HepG2 (cell line): ENCODE data around the gene HHATL. TPM values are rescaled to one million over a fixed set of nuclear protein-coding genes. Genes with fewer than 3 reads are reported as not detected.
"Not testable (repeated sequence)": the region's sequence is repeated elsewhere in the genome, so short reads cannot be mapped to it uniquely, and the experiment has no call there.

Experiments used
- ATAC-seq: fragments of 200-7000 bp; cut with Tn5 transposase; 3 replicates; pipeline ENCODE4 v1.9.1; 2020; ENCODE audit warnings: mild to moderate bottlenecking, moderate library complexity
- BruUV-seq: library from RNA; stranded (reverse); fragments of 400-500 nt; replicated peaks from 2 replicates; lab custom pipeline; 2021; lab: Mats Ljungman, UMichigan
- CTCF ChIA-PET: fragments of 300-600 bp; formaldehyde crosslinking; extraction: SDS; loops from one replicate; lab custom pipeline; 2021; ENCODE audit warnings: low total read pairs, inconsistent platforms, low intra/inter-chr PET ratio; lab: Yijun Ruan, JAX
- POLR2A ChIA-PET: fragments of 350-600 bp; sonication (Branson Sonifier 250); formaldehyde crosslinking; loops from one replicate; lab custom pipeline; 2020; ENCODE audit warnings: antibody characterized with exemption, inconsistent platforms; lab: Yijun Ruan, JAX
- DNase-seq: peaks from one replicate; pipeline ENCODE4 v3.0.0-alpha.2; 2015; ENCODE audit warnings: low spot score
- FAIRE-seq: peaks from 3 replicates; lab custom pipeline; 2011; peaks lifted over from hg19 to GRCh38; lab: Jason Lieb, UNC
- H2AFZ ChIP-seq: one replicate; pipeline ENCODE4 v1.6.1; 2011; ENCODE audit warnings: low read length, inconsistent platforms
- H3K27ac ChIP-seq: fragments of 300-600 bp; 3 replicates; pipeline ENCODE4 v1.8.0; 2011; ENCODE audit warnings: mixed run types, mild to moderate bottlenecking, mixed read lengths, low read length, inconsistent platforms; ENCODE audit not compliant: insufficient read depth; ENCODE audit errors: extremely low read length
- H3K27me3 ChIP-seq, 2 experiments: fragments of 200-600 bp in 1 of 2; 2 replicates in 1 of 2; 3 replicates in 1 of 2; pipeline versions ENCODE4 v1.6.0 to v1.8.0; 2011; ENCODE audit warnings: low read length in 2 of 2, mild to moderate bottlenecking in 2 of 2, moderate library complexity in 2 of 2, inconsistent platforms in 1 of 2; ENCODE audit not compliant: insufficient read depth in 2 of 2, control insufficient read depth in 1 of 2
- H3K36me3 ChIP-seq, 2 experiments: fragments of 200-600 bp in 1 of 2; replicated peaks in 1 of 2; 2 replicates in 1 of 2; 3 replicates in 1 of 2; pipeline versions ENCODE4 v1.5.1 to v1.8.0; 2011; ENCODE audit warnings: low read length in 2 of 2, inconsistent platforms in 1 of 2; ENCODE audit not compliant: insufficient read depth in 2 of 2, control insufficient read depth in 1 of 2
- H3K4me1 ChIP-seq: 2 replicates; pipeline ENCODE4 v1.5.1; 2012; ENCODE audit warnings: low read length, inconsistent platforms; ENCODE audit not compliant: insufficient read depth
- H3K4me2 ChIP-seq: 2 replicates; pipeline ENCODE4 v1.6.0; 2011; ENCODE audit warnings: low read depth, low read length, inconsistent platforms
- H3K4me3 ChIP-seq, 3 experiments: fragments of 200-600 bp in 1 of 3; sonication (generic), shearing (Covaris generic) in 1 of 3; replicated peaks in 1 of 3; 2 replicates each; pipeline ENCODE4 v1.5.1; 2011 to 2016; ENCODE audit warnings: low read length in 3 of 3, inconsistent platforms in 2 of 3, low read depth in 2 of 3, mild to moderate bottlenecking in 2 of 3, control low read depth in 1 of 3, mixed read lengths in 1 of 3; ENCODE audit not compliant: insufficient read depth in 1 of 3
- H3K79me2 ChIP-seq: one replicate; pipeline ENCODE4 v1.6.1; 2011; ENCODE audit warnings: low read length, inconsistent platforms; ENCODE audit not compliant: insufficient read depth
- H3K9ac ChIP-seq: 2 replicates; pipeline ENCODE4 v1.6.0; 2011; ENCODE audit warnings: mild to moderate bottlenecking, low read depth, low read length, inconsistent platforms; ENCODE audit not compliant: insufficient read depth
- H3K9me3 ChIP-seq: 2 replicates; pipeline ENCODE4 v1.5.1; 2012; ENCODE audit warnings: mild to moderate bottlenecking, low read length
- H4K20me1 ChIP-seq: 2 replicates; pipeline ENCODE4 v1.6.0; 2011; ENCODE audit warnings: inconsistent platforms, mild to moderate bottlenecking, low read length, moderate library complexity; ENCODE audit not compliant: insufficient read depth
- CC2D1A ChIP-seq: sonication (generic); formaldehyde crosslinking; IDR thresholded peaks from 2 replicates; pipeline ENCODE4 v1.8.1; 2023; ENCODE audit warnings: mild to moderate bottlenecking, missing genetic modification reagents
- CHCHD3 ChIP-seq: sonication (generic); formaldehyde crosslinking; IDR thresholded peaks from 2 replicates; pipeline ENCODE4 v1.8.0; 2022; ENCODE audit warnings: mild to moderate bottlenecking, missing genetic modification reagents, moderate library complexity
- DPF2 ChIP-seq: sonication (generic); formaldehyde crosslinking; IDR thresholded peaks from 2 replicates; pipeline ENCODE4 v1.4.0; 2020; ENCODE audit warnings: mild to moderate bottlenecking, low read depth, missing genetic modification reagents, borderline replicate concordance
- NFYB ChIP-seq: sonication (generic); formaldehyde crosslinking; IDR thresholded peaks from 2 replicates; pipeline ENCODE4 v1.4.0; 2020; ENCODE audit warnings: missing genetic modification reagents
- PITX1 ChIP-seq: sonication (generic); formaldehyde crosslinking; IDR thresholded peaks from 2 replicates; pipeline ENCODE4 v1.5.1; 2020; ENCODE audit warnings: mild to moderate bottlenecking, missing genetic modification reagents
- SKI ChIP-seq: fragments of 450-650 bp; IDR thresholded peaks from one replicate; pipeline ENCODE4 v1.6.1; 2018; ENCODE audit warnings: mild to moderate bottlenecking; ENCODE audit not compliant: partially characterized antibody
- SP2 ChIP-seq: sonication (generic); formaldehyde crosslinking; IDR thresholded peaks from 2 replicates; pipeline ENCODE4 v1.5.1; 2020; ENCODE audit warnings: mild to moderate bottlenecking, missing genetic modification reagents
- SPEN ChIP-seq: sonication (generic); formaldehyde crosslinking; IDR thresholded peaks from 2 replicates; pipeline ENCODE4 v1.5.1; 2020; ENCODE audit warnings: low read depth, mild to moderate bottlenecking, missing genetic modification reagents
- ZNF775 ChIP-seq: sonication (generic); formaldehyde crosslinking; IDR thresholded peaks from 2 replicates; pipeline ENCODE4 v1.4.0; 2020; ENCODE audit warnings: missing genetic modification reagents, mild to moderate bottlenecking, moderate library complexity, borderline replicate concordance
- WGBS: methylation state at CpG from one replicate; pipeline ENCODE4 v1.1.6; 2017; ENCODE audit warnings: low lambda C conversion rate; 5-methylcytosine and 5-hydroxymethylcytosine counted together
- in situ Hi-C: cut with HindIII; loops from 2 replicates; pipeline ENCODE4 v1.10.0; 2017; ENCODE audit warnings: low pct_unique_long_range_greater_than_20kb; ENCODE audit not compliant: extremely low pct_ligation_motif_present
- intact Hi-C: fragments of 100-400 bp; cut with micrococcal nuclease; formaldehyde crosslinking; loops from one replicate; pipeline ENCODE4 v1.10.0; 2022; ENCODE audit not compliant: unreplicated experiment
- polyA plus RNA-seq, 8 experiments: library from polyadenylated mRNA; depleted of rRNA in 3 of 8; stranded (reverse) in 7 of 8; unstranded in 1 of 8; fragments of >200 nt; fragmentation: Illumina TruSeq in 4 of 8; extraction: Trizol in 4 of 8; gene quantifications; 2 replicates each; pipeline versions ENCODE4 v1.2.1 to v1.2.3, GENCODE V29; 2011 to 2016; ENCODE audit warnings: low read depth in 4 of 8, missing spikeins in 1 of 8, mixed read lengths in 1 of 8; ENCODE audit not compliant: insufficient read depth in 1 of 8
- total RNA-seq, 5 experiments: library from RNA; depleted of rRNA; stranded (reverse); fragments of >200 nt; fragmentation: Illumina TruSeq; extraction: Trizol; gene quantifications; 2 replicates each; pipeline ENCODE4 v1.2.3, GENCODE V29; 2016; ENCODE audit warnings: low read depth in 1 of 5
- TF ChIP-seq, protein P1 (sequence below): sonication (generic); formaldehyde crosslinking; IDR thresholded peaks from 2 replicates; pipeline ENCODE4 v1.4.0; 2020; ENCODE audit warnings: missing genetic modification reagents
- TF ChIP-seq, protein P2 (sequence below): IDR thresholded peaks from 2 replicates; pipeline ENCODE4 v1.6.1; 2016; ENCODE audit warnings: low read depth, borderline replicate concordance
- TF ChIP-seq, protein P3 (sequence below): IDR thresholded peaks from 2 replicates; pipeline ENCODE4 v1.6.1; 2016; ENCODE audit warnings: low read depth, missing genetic modification reagents, missing compliant biosample characterization

HHATL gene
- total and polyA plus RNA-seq, 2 of the 13 experiments (the other 11 are each of a cell fraction or from before 2014, with no cell fraction given), result 0.26 TPM; not detected in 1

DNA sequence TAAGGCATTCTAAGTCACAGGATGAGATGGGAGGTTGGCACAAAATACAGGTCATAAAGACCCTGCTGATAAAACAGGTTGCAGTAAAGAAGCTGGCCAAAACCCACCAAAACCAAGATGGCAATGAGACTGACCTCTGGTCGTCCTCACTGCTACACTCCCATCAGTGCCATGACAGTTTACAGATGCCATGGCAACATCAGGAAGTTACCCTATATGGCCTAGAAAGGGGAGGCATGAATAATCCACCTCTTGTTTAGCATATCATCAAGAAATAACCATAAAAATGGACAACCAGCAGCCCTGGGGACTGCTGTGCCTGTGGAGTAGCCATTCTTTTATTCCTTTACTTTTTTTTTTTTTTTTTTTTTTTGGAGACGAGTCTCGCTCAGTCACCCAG lies 19.8 kb upstream of the HHATL start:
- H3K79me2 ChIP-seq, H3K9me3 ChIP-seq, H3K4me1 ChIP-seq, ATAC-seq, POLR2A ChIA-PET, H3K9ac ChIP-seq, H3K4me3 ChIP-seq, H3K27me3 ChIP-seq, H3K36me3 ChIP-seq, H3K27ac ChIP-seq, BruUV-seq, in situ Hi-C loops, H2AFZ ChIP-seq, H4K20me1 ChIP-seq, FAIRE-seq, CTCF ChIA-PET, DNase-seq, H3K4me2 ChIP-seq: not testable (repeated sequence)
- intact Hi-C loops, result loop anchor here (1.0 kb wide), 1 partner anchor 21 kb away; no protein-coding TSS in a partner anchor
- WGBS, result 69% methylated on average over 3 of the region's 3 CpGs

DNA sequence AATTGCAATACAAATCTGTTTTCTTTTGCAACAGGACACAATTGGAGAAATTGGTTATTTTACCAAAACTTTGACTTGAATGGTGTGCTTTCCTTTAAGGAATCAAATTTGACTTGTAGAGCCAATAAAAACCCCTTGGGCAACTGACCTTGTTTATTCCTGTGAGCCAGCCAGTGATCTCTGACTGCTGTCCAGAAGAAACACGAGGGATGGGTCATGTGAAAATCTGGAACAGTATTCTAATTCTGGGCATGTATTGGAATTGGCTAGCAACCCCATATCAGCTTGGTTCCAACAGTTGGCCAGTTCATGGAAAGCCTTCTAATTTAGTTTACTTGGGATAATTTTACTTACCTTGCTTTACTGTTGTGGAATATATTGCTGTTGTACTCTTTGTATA lies 19.1 kb upstream of the HHATL start:
- no peaks in the 10 kb centered on the region for H4K20me1 ChIP-seq
- ATAC-seq (no peak), DNase-seq (no peak), FAIRE-seq (no peak)
- no peak overlapping the region for H3K9ac ChIP-seq
- ChIA-PET CTCF (no interaction called here), POLR2A (no interaction called here)
- no peaks in the 10 kb centered on the region; a peak in 1 of 5 replicates for H3K27me3 ChIP-seq
- in situ Hi-C loops (no loop called here), intact Hi-C loops (loop anchor here (1.0 kb wide), 1 partner anchor 20 kb away; no protein-coding TSS in a partner anchor)
- no peaks in the 10 kb centered on the region for H3K4me1 ChIP-seq
- no peak overlapping the region for H2AFZ ChIP-seq
- WGBS, result 7% methylated on average over 1 of the region's 1 CpG
- H3K79me2 ChIP-seq, result no peaks in the 10 kb centered on the region
- H3K9me3 ChIP-seq, result no peaks in the 10 kb centered on the region
- no TSS peak for BruUV-seq
- no peaks in the 10 kb centered on the region for H3K36me3 ChIP-seq
- no peak overlapping the region for H3K27ac ChIP-seq
- H3K4me3 ChIP-seq, result no peak overlapping the region
- no peak overlapping the region for H3K4me2 ChIP-seq
- TF ChIP-seq CC2D1A (no peak), PITX1 (CRISPR knock-in tag) (no peak), SKI (no peak), NFYB (no peak), DPF2 (CRISPR knock-in tag) (no peak), SPEN (no peak), CHCHD3 (CRISPR knock-in tag) (no peak), SP2 (CRISPR knock-in tag) (no peak), ZNF775 (CRISPR knock-in tag) (no peak)
- TF ChIP-seq, protein P1, sequence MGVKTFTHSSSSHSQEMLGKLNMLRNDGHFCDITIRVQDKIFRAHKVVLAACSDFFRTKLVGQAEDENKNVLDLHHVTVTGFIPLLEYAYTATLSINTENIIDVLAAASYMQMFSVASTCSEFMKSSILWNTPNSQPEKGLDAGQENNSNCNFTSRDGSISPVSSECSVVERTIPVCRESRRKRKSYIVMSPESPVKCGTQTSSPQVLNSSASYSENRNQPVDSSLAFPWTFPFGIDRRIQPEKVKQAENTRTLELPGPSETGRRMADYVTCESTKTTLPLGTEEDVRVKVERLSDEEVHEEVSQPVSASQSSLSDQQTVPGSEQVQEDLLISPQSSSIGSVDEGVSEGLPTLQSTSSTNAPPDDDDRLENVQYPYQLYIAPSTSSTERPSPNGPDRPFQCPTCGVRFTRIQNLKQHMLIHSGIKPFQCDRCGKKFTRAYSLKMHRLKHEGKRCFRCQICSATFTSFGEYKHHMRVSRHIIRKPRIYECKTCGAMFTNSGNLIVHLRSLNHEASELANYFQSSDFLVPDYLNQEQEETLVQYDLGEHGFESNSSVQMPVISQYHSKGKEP (CRISPR knock-in tag), result no peak
- TF ChIP-seq, protein P2, sequence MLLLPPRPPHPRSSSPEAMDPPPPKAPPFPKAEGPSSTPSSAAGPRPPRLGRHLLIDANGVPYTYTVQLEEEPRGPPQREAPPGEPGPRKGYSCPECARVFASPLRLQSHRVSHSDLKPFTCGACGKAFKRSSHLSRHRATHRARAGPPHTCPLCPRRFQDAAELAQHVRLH (CRISPR knock-in tag), result no peak
- TF ChIP-seq, protein P3, sequence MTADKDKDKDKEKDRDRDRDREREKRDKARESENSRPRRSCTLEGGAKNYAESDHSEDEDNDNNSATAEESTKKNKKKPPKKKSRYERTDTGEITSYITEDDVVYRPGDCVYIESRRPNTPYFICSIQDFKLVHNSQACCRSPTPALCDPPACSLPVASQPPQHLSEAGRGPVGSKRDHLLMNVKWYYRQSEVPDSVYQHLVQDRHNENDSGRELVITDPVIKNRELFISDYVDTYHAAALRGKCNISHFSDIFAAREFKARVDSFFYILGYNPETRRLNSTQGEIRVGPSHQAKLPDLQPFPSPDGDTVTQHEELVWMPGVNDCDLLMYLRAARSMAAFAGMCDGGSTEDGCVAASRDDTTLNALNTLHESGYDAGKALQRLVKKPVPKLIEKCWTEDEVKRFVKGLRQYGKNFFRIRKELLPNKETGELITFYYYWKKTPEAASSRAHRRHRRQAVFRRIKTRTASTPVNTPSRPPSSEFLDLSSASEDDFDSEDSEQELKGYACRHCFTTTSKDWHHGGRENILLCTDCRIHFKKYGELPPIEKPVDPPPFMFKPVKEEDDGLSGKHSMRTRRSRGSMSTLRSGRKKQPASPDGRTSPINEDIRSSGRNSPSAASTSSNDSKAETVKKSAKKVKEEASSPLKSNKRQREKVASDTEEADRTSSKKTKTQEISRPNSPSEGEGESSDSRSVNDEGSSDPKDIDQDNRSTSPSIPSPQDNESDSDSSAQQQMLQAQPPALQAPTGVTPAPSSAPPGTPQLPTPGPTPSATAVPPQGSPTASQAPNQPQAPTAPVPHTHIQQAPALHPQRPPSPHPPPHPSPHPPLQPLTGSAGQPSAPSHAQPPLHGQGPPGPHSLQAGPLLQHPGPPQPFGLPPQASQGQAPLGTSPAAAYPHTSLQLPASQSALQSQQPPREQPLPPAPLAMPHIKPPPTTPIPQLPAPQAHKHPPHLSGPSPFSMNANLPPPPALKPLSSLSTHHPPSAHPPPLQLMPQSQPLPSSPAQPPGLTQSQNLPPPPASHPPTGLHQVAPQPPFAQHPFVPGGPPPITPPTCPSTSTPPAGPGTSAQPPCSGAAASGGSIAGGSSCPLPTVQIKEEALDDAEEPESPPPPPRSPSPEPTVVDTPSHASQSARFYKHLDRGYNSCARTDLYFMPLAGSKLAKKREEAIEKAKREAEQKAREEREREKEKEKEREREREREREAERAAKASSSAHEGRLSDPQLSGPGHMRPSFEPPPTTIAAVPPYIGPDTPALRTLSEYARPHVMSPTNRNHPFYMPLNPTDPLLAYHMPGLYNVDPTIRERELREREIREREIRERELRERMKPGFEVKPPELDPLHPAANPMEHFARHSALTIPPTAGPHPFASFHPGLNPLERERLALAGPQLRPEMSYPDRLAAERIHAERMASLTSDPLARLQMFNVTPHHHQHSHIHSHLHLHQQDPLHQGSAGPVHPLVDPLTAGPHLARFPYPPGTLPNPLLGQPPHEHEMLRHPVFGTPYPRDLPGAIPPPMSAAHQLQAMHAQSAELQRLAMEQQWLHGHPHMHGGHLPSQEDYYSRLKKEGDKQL (CRISPR knock-in tag), result no peak
